ENCODE data around the gene PLEKHA5. TPM values are rescaled to one million over a fixed set of nuclear protein-coding genes. Genes with fewer than 3 reads are reported as not detected.
A peak's percentile ranks its signal among the peaks of the same experiment; 100 is the strongest.

Gene PLEKHA5
- total RNA-seq, 8 experiments from 2014 or later: 17.6 to 72.2 (median 27.1) TPM

DNA sequence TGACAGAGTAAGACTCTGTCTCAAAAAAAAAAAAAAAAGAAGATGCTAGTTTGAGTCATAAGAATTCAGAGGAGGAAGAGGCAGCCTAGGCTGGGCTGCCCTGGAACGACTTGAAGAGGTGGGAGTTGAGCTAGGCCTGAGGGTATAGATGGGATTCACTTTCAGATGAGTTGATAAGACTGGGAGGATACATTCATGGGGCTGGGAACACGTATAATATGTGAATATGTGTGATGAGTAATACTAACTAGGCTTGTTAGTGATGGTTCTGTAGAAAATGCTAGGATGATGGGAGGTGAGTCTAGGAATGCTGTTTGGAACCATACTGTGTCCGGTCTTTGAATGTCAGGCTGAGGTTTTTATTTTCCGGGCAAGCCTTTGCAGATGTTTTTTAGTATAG, 9.0 kb downstream of the PLEKHA5 start:
- Histone ChIP-seq H3K4me1 (replicated peaks in 1 of 2) (peaks cover 18 to 19% of the 10 kb centered on the region in 2 donors), H3K27ac (no peak overlapping the region), H3K4me3 (no peak overlapping the region)
- in situ Hi-C loops (cut with MboI; ENCODE audit: low pct_unique_long_range_greater_than_20kb in 2 of 9, low sequenced_read_pairs in 9 of 9, unreplicated experiment in 9 of 9): loop anchor here in 1 of 9 experiments (25.0 kb wide), 1 partner anchor 251 kb away; no protein-coding TSS in a partner anchor
- ATAC-seq (replicated peaks in 6 of 8): peak in 3 of 8 experiments; percentile 92 to 99 (median 97)
- WGBS, 10 experiments: 0 to 63% (median 25%) methylated on average over 1 to 4 of the region's 4 CpGs; no CpG with 5 or more reads in 2 of the 10 experiments

DNA sequence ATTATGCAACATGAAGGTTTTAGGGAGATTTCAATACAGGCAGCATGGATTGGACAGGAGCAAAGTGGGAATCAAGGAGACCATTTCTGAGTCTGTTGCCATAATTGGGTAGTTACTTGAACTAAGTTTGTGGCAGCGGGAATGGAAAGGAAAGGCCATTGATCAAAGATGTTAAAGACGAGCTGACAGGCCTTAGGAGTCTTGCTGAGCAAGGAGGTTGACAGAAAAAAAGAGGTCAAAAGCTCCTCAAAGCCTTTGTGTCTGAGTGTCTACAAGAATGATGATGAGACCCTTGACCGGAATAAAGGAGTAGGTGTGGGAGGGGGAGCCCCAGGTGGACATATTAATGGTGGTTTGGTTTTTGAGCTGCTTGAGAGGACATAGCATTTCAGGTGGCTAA, 9.4 kb downstream of the PLEKHA5 start:
- Histone ChIP-seq H3K4me3 (no peak overlapping the region), H3K4me1 (replicated peaks in 1 of 2) (peaks cover 16 to 18% of the 10 kb centered on the region in 2 donors), H3K27ac (no peak overlapping the region)
- in situ Hi-C loops (cut with MboI; ENCODE audit: low pct_unique_long_range_greater_than_20kb in 2 of 9, low sequenced_read_pairs in 9 of 9, unreplicated experiment in 9 of 9): loop anchor here in 1 of 9 experiments (25.0 kb wide), 1 partner anchor 252 kb away; no protein-coding TSS in a partner anchor
- no peak for ATAC-seq (replicated peaks in 6 of 8)
- 0 to 93% (median 15%) methylated on average over 1 to 3 of the region's 3 CpGs for WGBS, 10 experiments

DNA sequence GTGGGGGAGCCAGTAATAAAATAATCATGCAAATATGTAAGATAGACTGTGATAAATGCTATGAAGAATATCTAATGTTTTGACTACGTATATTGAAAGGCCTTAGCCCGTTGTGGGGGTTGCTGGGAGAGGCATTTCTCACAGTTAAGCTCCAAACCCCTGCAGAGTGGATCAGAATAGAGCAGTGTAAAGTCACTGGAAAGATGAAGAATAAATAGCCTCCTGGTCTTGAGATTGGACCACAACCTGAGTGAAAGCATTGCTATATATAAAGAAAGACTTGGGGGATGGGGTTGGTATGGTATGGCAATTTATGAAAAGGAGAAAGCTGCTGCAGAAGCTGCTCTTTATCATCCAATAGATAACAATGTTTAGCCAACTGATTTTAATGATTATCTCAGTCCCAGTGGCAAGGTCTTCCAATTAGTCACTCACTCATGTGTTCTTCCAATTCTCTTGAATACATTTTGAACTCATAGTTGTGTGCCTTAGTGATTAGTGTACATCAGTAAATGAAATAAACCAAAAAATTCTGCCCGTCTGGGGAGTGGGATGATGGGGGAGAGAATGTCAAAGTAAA, 10.2 kb downstream of the PLEKHA5 start:
- Histone ChIP-seq H3K27ac (no peak overlapping the region), H3K4me1 (replicated peaks in 1 of 2) (peaks cover 12 to 18% of the 10 kb centered on the region in 2 donors), H3K4me3 (no peak overlapping the region)
- WGBS, 10 experiments: 0 to 80% (median 53%) methylated on average over 1 to 3 of the region's 3 CpGs
- in situ Hi-C loops (cut with MboI; ENCODE audit: low pct_unique_long_range_greater_than_20kb in 2 of 9, low sequenced_read_pairs in 9 of 9, unreplicated experiment in 9 of 9): loop anchor here in 1 of 9 experiments (25.0 kb wide), 1 partner anchor 252 kb away; no protein-coding TSS in a partner anchor
- peak in 1 of 8 experiments; percentile 43 for ATAC-seq (replicated peaks in 6 of 8)

DNA sequence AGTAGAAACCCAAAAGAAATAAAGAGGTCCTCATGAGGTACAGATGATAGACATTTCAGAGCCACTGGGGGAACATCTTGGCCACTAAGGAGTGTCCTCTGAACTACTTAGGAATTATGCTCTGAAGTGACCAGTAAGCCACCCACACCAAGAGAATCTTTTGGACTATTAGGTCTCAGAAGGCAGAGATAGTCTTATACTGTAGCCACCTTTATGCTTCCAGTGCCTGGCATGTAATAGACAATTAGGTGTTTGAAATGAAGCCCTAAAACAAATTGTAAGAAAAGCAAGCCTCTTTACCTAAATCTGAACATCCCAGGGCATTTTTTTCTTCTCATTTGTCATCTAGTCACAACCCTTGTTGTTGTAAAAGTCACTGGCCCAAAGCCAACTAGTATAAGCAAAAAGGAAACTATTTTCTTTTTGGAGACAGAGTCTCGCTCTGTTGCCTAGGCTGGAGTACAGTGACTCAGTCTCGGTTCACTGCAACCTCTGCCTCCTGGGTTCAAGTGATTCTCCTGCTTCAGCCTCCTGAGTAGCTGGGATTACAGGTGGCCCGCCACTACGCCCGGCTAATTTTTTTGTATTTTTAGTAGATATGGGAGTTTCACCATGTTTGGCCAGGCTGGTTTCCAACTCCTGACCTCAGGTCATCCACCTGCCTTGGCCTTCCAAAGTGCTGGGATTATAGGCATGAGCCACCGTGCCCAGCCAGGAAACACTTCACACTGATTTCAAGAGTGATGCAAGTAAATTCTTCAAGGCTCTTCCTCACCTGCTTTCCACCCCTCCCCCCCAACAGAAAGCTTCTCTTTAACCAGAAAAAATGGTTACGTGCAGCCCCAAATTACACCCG, 11.1 kb downstream of the PLEKHA5 start:
- peaks cover 8 to 18% of the 10 kb centered on the region in 2 donors for H3K4me1 ChIP-seq (replicated peaks in 1 of 2)
- 90 to 100% (median 98%) methylated on average over 2 to 6 of the region's 8 CpGs; no CpG with 5 or more reads in 2 of the 10 experiments for WGBS, 10 experiments
- in situ Hi-C loops (cut with MboI; ENCODE audit: low pct_unique_long_range_greater_than_20kb in 2 of 9, low sequenced_read_pairs in 9 of 9, unreplicated experiment in 9 of 9): loop anchor here in 1 of 9 experiments (25.0 kb wide), 1 partner anchor 253 kb away; no protein-coding TSS in a partner anchor
- no peak for ATAC-seq (replicated peaks in 6 of 8)
- no peak overlapping the region for H3K4me3 ChIP-seq
- no peak overlapping the region for H3K27ac ChIP-seq

DNA sequence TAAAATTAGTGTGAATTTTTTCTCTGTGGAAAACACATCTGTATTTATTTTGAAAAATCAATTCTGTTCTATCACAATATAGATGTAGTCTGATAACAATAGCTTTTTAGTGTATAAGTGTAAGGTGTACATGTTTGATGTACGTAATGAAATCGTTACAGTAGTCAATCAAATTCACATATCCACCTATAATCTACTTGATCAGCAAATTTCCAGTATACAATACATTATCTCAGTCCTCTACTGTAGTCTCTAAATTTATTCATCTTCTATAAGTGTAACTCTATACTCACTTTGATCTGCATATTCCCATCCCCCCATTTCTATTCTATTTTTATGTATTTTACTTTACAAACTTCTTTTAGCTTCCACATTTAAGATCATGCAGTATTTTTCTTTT, 13.0 kb downstream of the PLEKHA5 start:
- in situ Hi-C loops (cut with MboI; ENCODE audit: low pct_unique_long_range_greater_than_20kb in 2 of 9, low sequenced_read_pairs in 9 of 9, unreplicated experiment in 9 of 9): loop anchor here in 1 of 9 experiments (25.0 kb wide), 1 partner anchor 255 kb away; no protein-coding TSS in a partner anchor
- no peak overlapping the region for H3K27ac ChIP-seq
- WGBS, 10 experiments: 80 to 100% (median 100%) methylated on average over 1 to 2 of the region's 2 CpGs; no CpG with 5 or more reads in 1 of the 10 experiments
- H3K4me1 ChIP-seq (replicated peaks in 1 of 2): peaks cover 8 to 18% of the 10 kb centered on the region in 2 donors
- no peak overlapping the region for H3K4me3 ChIP-seq
- ATAC-seq (replicated peaks in 6 of 8): no peak

DNA sequence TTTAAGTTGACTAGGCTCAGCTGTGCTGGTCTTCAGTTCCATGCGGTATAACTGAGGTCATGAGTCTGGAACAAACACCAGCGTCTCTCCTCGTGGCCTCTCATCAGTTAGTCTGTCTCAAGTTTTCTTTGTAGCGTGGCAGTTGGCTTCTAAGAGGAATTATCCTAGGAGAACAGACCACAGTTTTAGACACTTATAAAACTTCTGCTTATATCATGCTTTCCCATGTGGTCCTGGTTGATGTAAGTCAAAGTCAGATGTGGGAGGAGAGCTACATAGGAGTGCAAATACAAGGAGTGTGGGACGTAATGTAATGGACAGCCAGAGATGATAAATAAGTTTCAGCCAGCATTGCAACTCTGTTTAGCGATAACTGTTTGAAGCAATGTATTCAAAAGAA, 14.8 kb downstream of the PLEKHA5 start:
- Histone ChIP-seq H3K27ac (no peak overlapping the region), H3K4me1 (replicated peaks in 1 of 2) (peaks cover 0 to 9% of the 10 kb centered on the region in 2 donors), H3K4me3 (no peak overlapping the region)
- in situ Hi-C loops (cut with MboI; ENCODE audit: low pct_unique_long_range_greater_than_20kb in 2 of 9, low sequenced_read_pairs in 9 of 9, unreplicated experiment in 9 of 9): loop anchor here in 1 of 9 experiments (25.0 kb wide), 1 partner anchor 257 kb away; no protein-coding TSS in a partner anchor
- ATAC-seq (replicated peaks in 6 of 8): no peak
- WGBS, 10 experiments: 92 to 100% (median 100%) methylated on average over 1 to 5 of the region's 6 CpGs

DNA sequence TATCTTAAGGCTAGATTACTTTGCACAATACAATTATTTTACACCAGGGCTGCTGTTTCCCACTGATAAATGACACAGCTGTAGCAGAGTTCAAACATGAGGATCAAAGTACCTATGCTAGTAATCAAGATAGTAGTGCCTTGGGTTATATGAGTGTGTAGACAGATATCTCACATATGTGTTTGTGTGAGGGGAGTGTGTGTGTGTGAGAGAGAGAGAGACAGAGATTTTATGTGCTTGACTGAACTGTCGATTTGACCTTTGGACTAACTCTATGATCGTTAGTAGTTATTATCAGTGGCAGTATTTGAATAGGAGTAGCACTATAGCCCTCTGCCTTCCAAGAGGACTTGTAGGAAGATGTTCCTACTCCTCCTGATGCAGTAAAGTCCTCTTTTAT, 15.5 kb downstream of the PLEKHA5 start:
- Histone ChIP-seq H3K27ac (no peak overlapping the region), H3K4me3 (no peak overlapping the region), H3K4me1 (replicated peaks in 1 of 2) (peaks cover 0 to 5% of the 10 kb centered on the region in 2 donors)
- no peak for ATAC-seq (replicated peaks in 6 of 8)
- in situ Hi-C loops (cut with MboI; ENCODE audit: low pct_unique_long_range_greater_than_20kb in 2 of 9, low sequenced_read_pairs in 9 of 9, unreplicated experiment in 9 of 9): loop anchor here in 1 of 9 experiments (25.0 kb wide), 1 partner anchor 258 kb away; no protein-coding TSS in a partner anchor
- 83 to 100% (median 90%) methylated on average over 1 to 2 of the region's 2 CpGs; no CpG with 5 or more reads in 4 of the 10 experiments for WGBS, 10 experiments

DNA sequence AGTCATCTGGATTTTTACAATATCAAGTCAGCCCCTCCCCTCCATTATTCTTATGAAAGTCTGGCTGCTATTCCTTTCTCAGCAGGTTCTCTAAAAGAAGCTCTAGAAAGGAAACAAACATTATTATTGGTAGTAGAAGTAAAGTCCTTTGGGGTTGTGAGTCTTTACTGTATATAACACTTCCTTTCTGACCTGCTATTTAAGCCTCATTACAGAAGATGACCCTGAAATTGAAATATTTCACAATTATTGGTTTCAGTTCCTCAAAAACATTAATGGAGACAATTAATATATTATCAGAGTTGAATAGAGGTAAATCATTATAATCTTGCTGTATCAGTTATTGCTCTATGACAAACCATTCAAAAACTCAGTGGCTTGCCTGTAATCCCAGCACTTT, 19.3 kb downstream of the PLEKHA5 start:
- H3K27ac ChIP-seq: no peak overlapping the region
- no peak for ATAC-seq (replicated peaks in 6 of 8)
- no peaks in the 10 kb centered on the region for H3K4me1 ChIP-seq (replicated peaks in 1 of 2)
- H3K4me3 ChIP-seq: no peak overlapping the region
- in situ Hi-C loops (cut with MboI; ENCODE audit: low pct_unique_long_range_greater_than_20kb in 2 of 9, low sequenced_read_pairs in 9 of 9, unreplicated experiment in 9 of 9): loop anchor here in 1 of 9 experiments (25.0 kb wide), 1 partner anchor 262 kb away; no protein-coding TSS in a partner anchor

DNA sequence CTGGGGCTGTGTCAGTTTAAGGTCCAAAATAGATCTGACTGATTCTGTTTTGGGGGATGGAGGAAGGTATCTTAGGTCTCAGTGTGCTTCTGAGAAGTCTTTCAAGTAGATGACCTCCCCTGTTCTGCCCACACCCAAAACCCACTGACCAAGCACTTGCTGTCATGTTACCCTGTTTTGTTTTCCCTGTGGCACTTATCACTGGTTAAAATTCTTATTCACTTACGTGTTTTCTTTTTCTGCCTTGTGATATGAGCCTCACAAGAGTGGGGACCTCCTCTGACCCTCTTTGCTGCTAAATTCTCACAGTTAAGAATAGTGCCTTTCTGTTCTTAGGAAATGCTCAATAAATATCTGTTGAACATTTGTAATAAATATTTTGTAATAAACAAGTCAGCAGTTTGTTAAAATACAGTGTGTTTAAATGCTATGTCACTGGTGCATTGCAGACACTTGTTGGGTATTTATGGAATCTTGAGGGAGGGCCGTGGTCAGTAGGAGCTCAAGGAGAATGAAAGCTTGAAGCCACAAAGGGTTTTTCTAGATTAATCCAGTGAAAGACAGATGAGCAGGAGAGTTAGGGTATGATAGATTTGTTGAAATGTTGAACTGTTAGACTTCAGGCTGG, 20.9 kb downstream of the PLEKHA5 start:
- in situ Hi-C loops (cut with MboI; ENCODE audit: low pct_unique_long_range_greater_than_20kb in 2 of 9, low sequenced_read_pairs in 9 of 9, unreplicated experiment in 9 of 9): no loop called here
- 73 to 100% (median 100%) methylated on average over 1 to 2 of the region's 2 CpGs; no CpG with 5 or more reads in 3 of the 10 experiments for WGBS, 10 experiments
- no peak for ATAC-seq (replicated peaks in 6 of 8)
- Histone ChIP-seq H3K27ac (no peak overlapping the region), H3K4me3 (no peak overlapping the region), H3K4me1 (replicated peaks in 1 of 2) (no peaks in the 10 kb centered on the region)

DNA sequence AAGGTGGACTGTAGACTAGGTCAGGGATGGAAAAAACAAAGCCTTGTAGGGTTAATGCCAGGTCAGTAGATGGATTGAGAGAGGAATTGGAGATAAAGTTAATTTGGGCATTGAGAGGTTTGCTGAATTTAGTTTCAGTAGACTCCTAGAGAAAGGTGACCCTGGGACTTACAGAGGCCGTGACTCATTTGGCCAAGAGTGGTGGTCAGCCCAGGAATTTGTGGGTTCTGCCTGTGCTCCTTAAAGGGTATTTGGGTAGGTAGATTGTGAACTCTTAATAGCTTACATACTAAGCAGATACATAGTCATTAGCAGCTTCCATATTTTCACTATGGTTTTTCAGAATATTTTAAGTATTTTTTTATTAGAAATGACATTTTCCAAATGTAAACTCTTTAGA, 21.8 kb downstream of the PLEKHA5 start:
- Histone ChIP-seq H3K4me1 (replicated peaks in 1 of 2) (no peaks in the 10 kb centered on the region), H3K27ac (no peak overlapping the region), H3K4me3 (no peak overlapping the region)
- in situ Hi-C loops (cut with MboI; ENCODE audit: low pct_unique_long_range_greater_than_20kb in 2 of 9, low sequenced_read_pairs in 9 of 9, unreplicated experiment in 9 of 9): no loop called here
- ATAC-seq (replicated peaks in 6 of 8): no peak
- WGBS, 10 experiments: 75 to 100% (median 100%) methylated on average over 1 of the region's 1 CpG; no CpG with 5 or more reads in 5 of the 10 experiments

DNA sequence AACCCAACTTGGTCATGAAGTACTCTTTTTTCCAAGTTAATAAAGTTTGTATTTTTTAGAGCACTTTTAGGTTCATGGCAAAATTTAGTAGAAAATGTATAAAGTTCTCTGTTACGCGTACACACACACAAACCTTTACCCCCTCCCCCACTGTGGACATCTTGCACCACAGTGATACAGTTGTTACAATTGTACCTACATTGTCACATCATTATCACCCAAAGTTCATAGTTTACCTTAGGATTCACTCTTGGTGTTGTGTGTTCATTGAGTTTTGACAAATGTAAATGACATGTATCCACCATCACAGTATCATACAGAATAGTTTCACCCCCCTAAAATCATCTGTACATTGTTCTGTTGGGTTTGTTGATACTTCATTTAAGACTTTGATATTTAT, 23.9 kb downstream of the PLEKHA5 start:
- in situ Hi-C loops (cut with MboI; ENCODE audit: low pct_unique_long_range_greater_than_20kb in 2 of 9, low sequenced_read_pairs in 9 of 9, unreplicated experiment in 9 of 9): no loop called here
- Histone ChIP-seq H3K4me1 (replicated peaks in 1 of 2) (no peaks in the 10 kb centered on the region), H3K4me3 (no peak overlapping the region), H3K27ac (no peak overlapping the region)
- 38 to 50% (median 48%) methylated on average over 2 of the region's 2 CpGs; no CpG with 5 or more reads in 2 of the 10 experiments for WGBS, 10 experiments
- ATAC-seq (replicated peaks in 6 of 8): no peak

DNA sequence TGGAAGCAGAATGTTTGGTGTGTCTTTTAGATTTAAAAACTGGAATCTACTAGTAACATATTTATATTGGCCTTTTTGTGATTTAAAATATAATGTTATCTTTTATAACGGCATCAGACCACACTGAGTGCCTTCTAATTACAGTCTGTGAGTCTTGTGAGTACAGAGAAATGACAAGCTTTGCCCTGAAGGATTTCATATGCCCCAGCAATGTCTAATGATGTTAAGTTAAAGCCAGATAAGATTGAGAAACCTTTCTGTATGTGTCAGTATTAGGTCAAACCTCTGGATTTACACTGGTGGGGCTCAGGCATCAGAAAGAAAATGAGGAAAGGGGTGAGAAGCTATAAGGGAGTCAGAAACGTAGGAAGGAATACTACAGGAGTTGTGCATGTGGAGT, 25.2 kb downstream of the PLEKHA5 start:
- Histone ChIP-seq H3K27ac (no peak overlapping the region), H3K4me1 (replicated peaks in 1 of 2) (no peaks in the 10 kb centered on the region), H3K4me3 (no peak overlapping the region)
- in situ Hi-C loops (cut with MboI; ENCODE audit: low pct_unique_long_range_greater_than_20kb in 2 of 9, low sequenced_read_pairs in 9 of 9, unreplicated experiment in 9 of 9): no loop called here
- ATAC-seq (replicated peaks in 6 of 8): no peak
- 6 to 83% (median 39%) methylated on average over 1 to 2 of the region's 2 CpGs; no CpG with 5 or more reads in 6 of the 10 experiments for WGBS, 10 experiments
